HG03521 (cell line): Measurements from ENCODE around the gene P4HTM.

Source experiments
- ATAC-seq: cut with Tn5 transposase; IDR thresholded peaks from one replicate; pipeline ENCODE4 v1.9.1; 2021; ENCODE audit warnings: mild to moderate bottlenecking, moderate library complexity; ENCODE audit not compliant: unreplicated experiment

The P4HTM gene

GRCh38 chr3:49021813-49022687 lies 32.0 kb downstream of the P4HTM start, which contains the start of gene NDUFAF3:
TSS of gene NDUFAF3 (plus strand) at chr3:49022121. CDS start at chr3:49022145, 24 bp downstream.
- peak; percentile 49 for ATAC-seq

GRCh38 chr3:49022688-49023171 lies 32.7 kb downstream of the P4HTM start:
- ATAC-seq, result no peak

GRCh38 chr3:49023775-49024174 lies 33.7 kb downstream of the P4HTM start:
- no peak for ATAC-seq

- ATAC-seq, result no peak
Observed at GRCh38 chr3:49024449-49024848, 34.4 kb downstream of the P4HTM start.

GRCh38 chr3:49025005-49025792 lies 35.2 kb downstream of the P4HTM start:
- no peak for ATAC-seq

- ATAC-seq, result no peak
Observed at GRCh38 chr3:49025793-49026520, 35.9 kb downstream of the P4HTM start.

GRCh38 chr3:49026536-49026935 lies 36.5 kb downstream of the P4HTM start:
- no peak for ATAC-seq

GRCh38 chr3:49027634-49028033 lies 37.6 kb downstream of the P4HTM start:
- no peak for ATAC-seq

GRCh38 chr3:49028298-49028672 lies 38.2 kb downstream of the P4HTM start:
- ATAC-seq, result no peak

GRCh38 chr3:49028673-49029562 lies 38.9 kb downstream of the P4HTM start, which contains the start of gene IMPDH2:
TSS of gene IMPDH2 (minus strand) at chr3:49029398. CDS start at chr3:49029350, 48 bp downstream.
- ATAC-seq, result peak; percentile 88

GRCh38 chr3:49029563-49029884 lies 39.5 kb downstream of the P4HTM start:
- ATAC-seq, result no peak

GRCh38 chr3:49030321-49030720 lies 40.3 kb downstream of the P4HTM start:
- no peak for ATAC-seq

- no peak for ATAC-seq
Observed at GRCh38 chr3:49032646-49033304, 42.7 kb downstream of the P4HTM start.

GRCh38 chr3:49034650-49035049 lies 44.6 kb downstream of the P4HTM start:
- no peak for ATAC-seq

- no peak for ATAC-seq
Observed at GRCh38 chr3:49035281-49035680, 45.2 kb downstream of the P4HTM start.

- no peak for ATAC-seq
Observed at GRCh38 chr3:49053543-49053942, 63.5 kb downstream of the P4HTM start.

GRCh38 chr3:49054344-49054862 lies 64.4 kb downstream of the P4HTM start:
- no peak for ATAC-seq
